H9 (cell line): ENCODE results near the gene AFAP1L2. TPM values are rescaled to one million over a fixed set of nuclear protein-coding genes. Genes with fewer than 3 reads are reported as not detected.

ENCODE experiments used
- DNase-seq: peaks from one replicate; pipeline ENCODE4 v3.0.0-alpha.2; 2017
- H2AFZ ChIP-seq: one replicate; pipeline ENCODE4 v1.6.1; 2013; ENCODE audit warnings: mild to moderate bottlenecking, low read length, control low read depth, moderate library complexity
- H2AK5ac ChIP-seq: 2 replicates; pipeline ENCODE4 v1.6.1; 2013; ENCODE audit warnings: low read length, control low read depth, mixed read lengths; ENCODE audit not compliant: insufficient read length
- H2BK120ac ChIP-seq: one replicate; pipeline ENCODE4 v1.6.1; 2013; ENCODE audit warnings: low read depth, mild to moderate bottlenecking, low read length, control low read depth, inconsistent platforms; ENCODE audit not compliant: poor library complexity, severe bottlenecking
- H2BK12ac ChIP-seq: 2 replicates; pipeline ENCODE4 v1.6.1; 2013; ENCODE audit warnings: low read length, control low read depth, mixed read lengths, low read depth; ENCODE audit not compliant: insufficient read length
- H2BK15ac ChIP-seq: 2 replicates; pipeline ENCODE4 v1.6.1; 2013; ENCODE audit warnings: low read depth, low read length, control low read depth
- H2BK20ac ChIP-seq: one replicate; pipeline ENCODE4 v1.6.1; 2013; ENCODE audit warnings: low read depth, mild to moderate bottlenecking, low read length, control low read depth, inconsistent platforms; ENCODE audit not compliant: poor library complexity, severe bottlenecking
- H2BK5ac ChIP-seq: 2 replicates; pipeline ENCODE4 v1.6.1; 2013; ENCODE audit warnings: low read length, control low read depth, mixed read lengths; ENCODE audit not compliant: insufficient read length
- H3K14ac ChIP-seq: 2 replicates; pipeline ENCODE4 v1.6.1; 2013; ENCODE audit warnings: low read length, control low read depth; ENCODE audit not compliant: insufficient read depth
- H3K18ac ChIP-seq: 2 replicates; pipeline ENCODE4 v1.6.1; 2013; ENCODE audit warnings: low read depth, mild to moderate bottlenecking, mixed read lengths, low read length, control low read depth; ENCODE audit not compliant: insufficient read length
- H3K23ac ChIP-seq: 2 replicates; pipeline ENCODE4 v1.6.1; 2013; ENCODE audit warnings: low read length, control low read depth, mixed read lengths, low read depth; ENCODE audit not compliant: insufficient read length
- H3K23me2 ChIP-seq: 2 replicates; pipeline ENCODE4 v1.6.1; 2013; ENCODE audit warnings: low read depth, mild to moderate bottlenecking, mixed read lengths, low read length, control low read depth; ENCODE audit not compliant: insufficient read length, poor library complexity, severe bottlenecking
- H3K27ac ChIP-seq: 2 replicates; pipeline ENCODE4 v1.5.1; 2013; ENCODE audit warnings: low read length, control low read depth, mixed read lengths, low read depth; ENCODE audit not compliant: insufficient read length
- H3K27me3 ChIP-seq: 2 replicates; pipeline ENCODE4 v1.6.1; 2013; ENCODE audit warnings: low read length, control low read depth, inconsistent platforms; ENCODE audit not compliant: insufficient read depth
- H3K4ac ChIP-seq: 2 replicates; pipeline ENCODE4 v1.6.1; 2013; ENCODE audit warnings: low read depth, mild to moderate bottlenecking, control low read depth, inconsistent platforms, low read length, moderate library complexity
- H3K4me1 ChIP-seq: 2 replicates; pipeline ENCODE4 v1.6.1; 2013; ENCODE audit warnings: low read length, control low read depth, inconsistent platforms; ENCODE audit not compliant: insufficient read depth
- H3K4me2 ChIP-seq: 2 replicates; pipeline ENCODE4 v1.6.1; 2013; ENCODE audit warnings: low read length, control low read depth, mixed read lengths; ENCODE audit not compliant: insufficient read length, insufficient read depth
- H3K56ac ChIP-seq: 2 replicates; pipeline ENCODE4 v1.6.1; 2013; ENCODE audit warnings: low read depth, mild to moderate bottlenecking, mixed read lengths, low read length, control low read depth; ENCODE audit not compliant: insufficient read length
- H3K79me1 ChIP-seq: 2 replicates; pipeline ENCODE4 v1.6.1; 2013; ENCODE audit warnings: low read depth, mild to moderate bottlenecking, moderate library complexity, low read length, control low read depth, inconsistent platforms; ENCODE audit not compliant: insufficient read depth, poor library complexity, severe bottlenecking
- H3K79me2 ChIP-seq: 2 replicates; pipeline ENCODE4 v1.6.1; 2013; ENCODE audit warnings: low read length, control low read depth, inconsistent platforms; ENCODE audit not compliant: insufficient read depth
- H3K9ac ChIP-seq: 2 replicates; pipeline ENCODE4 v1.6.1; 2013; ENCODE audit warnings: low read length, control low read depth, mixed read lengths; ENCODE audit not compliant: insufficient read length; ENCODE audit errors: extremely low read depth
- H3K9me3 ChIP-seq: one replicate; pipeline ENCODE4 v1.6.1; 2013; ENCODE audit warnings: low read depth, low read length, inconsistent platforms; ENCODE audit not compliant: control insufficient read depth
- H3T11ph ChIP-seq: one replicate; pipeline ENCODE4 v1.6.1; 2013; ENCODE audit warnings: mild to moderate bottlenecking, low read length, control low read depth, inconsistent platforms
- H4K20me1 ChIP-seq: one replicate; pipeline ENCODE4 v1.6.1; 2013; ENCODE audit not compliant: control insufficient read depth, insufficient read length, insufficient read depth
- H4K5ac ChIP-seq: 2 replicates; pipeline ENCODE4 v1.6.1; 2013; ENCODE audit warnings: low read depth, mild to moderate bottlenecking, mixed read lengths, low read length, control low read depth; ENCODE audit not compliant: insufficient read length
- H4K8ac ChIP-seq: replicated peaks from 2 replicates; pipeline ENCODE4 v1.6.1; 2013; ENCODE audit warnings: low read length, control low read depth, mixed read lengths, low read depth; ENCODE audit not compliant: insufficient read length
- H4K91ac ChIP-seq: 2 replicates; pipeline ENCODE4 v1.6.1; 2013; ENCODE audit warnings: low read depth, mild to moderate bottlenecking, moderate library complexity, mixed read lengths, low read length, control low read depth; ENCODE audit not compliant: insufficient read length
- H3K27ac Mint-ChIP-seq, 3 experiments: 2 replicates in 2 of 3; 3 replicates in 1 of 3; pipeline ENCODE4 v1.8.0; 2020 to 2021; ENCODE audit warnings: mixed read lengths in 3 of 3, mild to moderate bottlenecking in 1 of 3, moderate library complexity in 1 of 3
- H3K27me3 Mint-ChIP-seq: 2 replicates; pipeline ENCODE4 v1.8.0; 2021; ENCODE audit warnings: low read depth, mild to moderate bottlenecking, moderate library complexity, mixed read lengths
- H3K36me3 Mint-ChIP-seq, 3 experiments: 2 replicates in 2 of 3; 3 replicates in 1 of 3; pipeline ENCODE4 v1.8.0; 2020 to 2021; ENCODE audit warnings: low read depth in 3 of 3, mixed read lengths in 3 of 3; ENCODE audit not compliant: insufficient read depth in 1 of 3
- H3K4me1 Mint-ChIP-seq, 2 experiments: 2 replicates each; pipeline ENCODE4 v1.8.0; 2020; ENCODE audit warnings: mixed read lengths in 2 of 2
- H3K4me3 Mint-ChIP-seq, 2 experiments: 2 replicates in 1 of 2; 3 replicates in 1 of 2; pipeline ENCODE4 v1.8.0; 2020 to 2021; ENCODE audit warnings: mild to moderate bottlenecking in 2 of 2, mixed read lengths in 2 of 2, moderate library complexity in 1 of 2
- H3K9me3 Mint-ChIP-seq, 2 experiments: 2 replicates in 1 of 2; 3 replicates in 1 of 2; pipeline ENCODE4 v1.8.0; 2020; ENCODE audit warnings: mild to moderate bottlenecking in 2 of 2, mixed read lengths in 2 of 2, moderate library complexity in 1 of 2
- WGBS: extraction: QIAGEN DNeasy Blood & Tissue Kit; methylation state at CpG from one replicate; pipeline ENCODE4 v1.1.7; 2013; ENCODE audit warnings: missing lambda C conversion rate, low lambda C conversion rate, mixed read lengths; ENCODE audit not compliant: insufficient read length; ENCODE audit errors: extremely low coverage; 5-methylcytosine and 5-hydroxymethylcytosine counted together
- total RNA-seq: library from RNA; stranded (reverse); gene quantifications from 2 replicates; pipeline ENCODE4 v1.2.1, GENCODE V29; 2021
- TF ChIP-seq, protein P1 (sequence below): fragments of 200-600 bp; sonication (generic); conservative IDR thresholded peaks from 3 replicates; pipeline ENCODE4 v1.8.0; 2021; ENCODE audit warnings: antibody characterized with exemption, mild to moderate bottlenecking

The AFAP1L2 gene
- total RNA-seq, 1 experiment from 2014 or later: 0.77 TPM

DNA sequence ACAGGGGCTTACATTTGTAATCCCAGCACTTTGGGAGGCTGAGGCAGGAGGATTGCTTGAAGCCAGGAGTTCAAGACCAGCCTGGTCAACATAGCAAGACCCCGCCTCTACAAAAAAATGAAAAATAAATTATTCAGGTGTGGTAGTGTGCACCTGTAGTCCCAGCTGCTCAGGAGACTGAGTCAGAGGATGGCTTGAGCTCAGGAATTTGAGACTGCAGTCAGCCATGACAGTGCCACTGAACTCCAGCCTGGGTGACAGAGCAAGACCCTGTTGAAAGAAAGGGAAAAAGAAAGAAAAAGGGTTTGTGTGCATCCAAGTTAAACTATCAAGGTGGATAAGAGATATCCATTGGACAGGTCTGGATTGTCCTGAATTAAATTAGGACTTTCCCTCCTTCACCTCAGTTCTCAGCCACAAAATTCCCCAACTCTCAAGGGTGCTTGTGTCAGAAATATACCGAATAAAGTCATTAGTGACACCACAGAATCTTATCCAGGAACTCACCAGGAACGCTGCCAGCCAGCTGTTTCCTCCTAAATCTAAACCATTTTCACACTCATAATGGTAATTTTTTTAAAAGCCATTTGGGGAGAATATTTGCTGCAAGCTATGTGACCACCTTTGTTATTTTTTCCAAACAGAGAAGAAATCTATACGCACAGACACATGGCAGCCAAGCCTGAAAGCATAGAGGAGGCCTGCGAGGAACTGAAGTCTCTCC lies 12.0 kb downstream of the AFAP1L2 start:
- H2AFZ ChIP-seq: no peak overlapping the region
- no peak overlapping the region for H2BK20ac ChIP-seq
- no peak overlapping the region for H2BK5ac ChIP-seq
- no CpG with 5 or more reads among the region's 5 CpGs for WGBS
- Mint-ChIP-seq H3K4me1 (peaks cover 9 to 14% of the 10 kb centered on the region in 2 experiments), H3K9me3 (no peaks in the 10 kb centered on the region), H3K36me3 (no peaks in the 10 kb centered on the region), H3K4me3 (no peak overlapping the region), H3K27ac (no peak overlapping the region), H3K27me3 (peaks cover 35% of the 10 kb centered on the region)
- H3K79me1 ChIP-seq: no peaks in the 10 kb centered on the region
- no peaks in the 10 kb centered on the region for H3K79me2 ChIP-seq
- no peaks in the 10 kb centered on the region for H3K27me3 ChIP-seq
- H3K27ac ChIP-seq: no peak overlapping the region
- no peaks in the 10 kb centered on the region for H4K20me1 ChIP-seq
- H2AK5ac ChIP-seq: no peak overlapping the region
- no peak overlapping the region for H2BK12ac ChIP-seq
- H4K8ac ChIP-seq: no peak overlapping the region
- no peak overlapping the region for H4K5ac ChIP-seq
- TF ChIP-seq, protein P1, sequence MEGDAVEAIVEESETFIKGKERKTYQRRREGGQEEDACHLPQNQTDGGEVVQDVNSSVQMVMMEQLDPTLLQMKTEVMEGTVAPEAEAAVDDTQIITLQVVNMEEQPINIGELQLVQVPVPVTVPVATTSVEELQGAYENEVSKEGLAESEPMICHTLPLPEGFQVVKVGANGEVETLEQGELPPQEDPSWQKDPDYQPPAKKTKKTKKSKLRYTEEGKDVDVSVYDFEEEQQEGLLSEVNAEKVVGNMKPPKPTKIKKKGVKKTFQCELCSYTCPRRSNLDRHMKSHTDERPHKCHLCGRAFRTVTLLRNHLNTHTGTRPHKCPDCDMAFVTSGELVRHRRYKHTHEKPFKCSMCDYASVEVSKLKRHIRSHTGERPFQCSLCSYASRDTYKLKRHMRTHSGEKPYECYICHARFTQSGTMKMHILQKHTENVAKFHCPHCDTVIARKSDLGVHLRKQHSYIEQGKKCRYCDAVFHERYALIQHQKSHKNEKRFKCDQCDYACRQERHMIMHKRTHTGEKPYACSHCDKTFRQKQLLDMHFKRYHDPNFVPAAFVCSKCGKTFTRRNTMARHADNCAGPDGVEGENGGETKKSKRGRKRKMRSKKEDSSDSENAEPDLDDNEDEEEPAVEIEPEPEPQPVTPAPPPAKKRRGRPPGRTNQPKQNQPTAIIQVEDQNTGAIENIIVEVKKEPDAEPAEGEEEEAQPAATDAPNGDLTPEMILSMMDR: no peak
- no peak overlapping the region for H2BK15ac ChIP-seq
- DNase-seq: no peak
- no peak overlapping the region for H3K4ac ChIP-seq
- H3K23me2 ChIP-seq: no peaks in the 10 kb centered on the region
- peaks cover 3% of the 10 kb centered on the region; the same call in 1 of the 2 replicates for H3K4me1 ChIP-seq
- no peak overlapping the region for H3K9ac ChIP-seq
- no peak overlapping the region for H3K18ac ChIP-seq
- no peak overlapping the region for H3K23ac ChIP-seq
- H3K56ac ChIP-seq: no peak overlapping the region
- no peak overlapping the region for H3K4me2 ChIP-seq
- H4K91ac ChIP-seq: no peak overlapping the region
- no peak overlapping the region for H3T11ph ChIP-seq
- no peak overlapping the region for H2BK120ac ChIP-seq
- no peaks in the 10 kb centered on the region for H3K9me3 ChIP-seq
- no peak overlapping the region for H3K14ac ChIP-seq
